HG03571 (cell line): ENCODE results near the gene PKNOX1.
"Not testable (repeated sequence)": the region's sequence is repeated elsewhere in the genome, so short reads cannot be mapped to it uniquely, and the experiment has no call there.

Experiments
- ATAC-seq: cut with Tn5 transposase; IDR thresholded peaks from one replicate; pipeline ENCODE4 v1.9.1; 2021; ENCODE audit not compliant: unreplicated experiment

PKNOX1 gene

DNA sequence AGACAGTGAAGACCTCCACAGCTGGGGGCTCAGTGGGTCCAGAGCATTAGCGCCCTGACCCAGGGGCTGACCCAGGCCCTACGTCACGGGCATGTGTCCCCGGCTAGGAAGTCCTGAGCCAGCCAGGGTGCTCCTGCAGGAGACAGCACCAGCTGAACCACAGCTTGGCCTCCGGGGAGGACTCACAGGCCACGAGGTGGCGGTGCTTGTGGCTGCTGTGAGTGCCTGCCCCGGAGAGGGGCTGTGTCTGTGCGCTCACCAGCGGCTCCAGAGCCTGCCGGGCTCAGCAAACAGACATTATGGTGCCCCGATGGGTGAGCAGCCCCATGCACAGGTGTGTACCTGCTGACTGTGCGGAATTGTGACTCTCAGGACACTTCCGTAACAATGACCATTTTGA lies 70.2 kb downstream of the PKNOX1 start:
- not testable (repeated sequence) for ATAC-seq

DNA sequence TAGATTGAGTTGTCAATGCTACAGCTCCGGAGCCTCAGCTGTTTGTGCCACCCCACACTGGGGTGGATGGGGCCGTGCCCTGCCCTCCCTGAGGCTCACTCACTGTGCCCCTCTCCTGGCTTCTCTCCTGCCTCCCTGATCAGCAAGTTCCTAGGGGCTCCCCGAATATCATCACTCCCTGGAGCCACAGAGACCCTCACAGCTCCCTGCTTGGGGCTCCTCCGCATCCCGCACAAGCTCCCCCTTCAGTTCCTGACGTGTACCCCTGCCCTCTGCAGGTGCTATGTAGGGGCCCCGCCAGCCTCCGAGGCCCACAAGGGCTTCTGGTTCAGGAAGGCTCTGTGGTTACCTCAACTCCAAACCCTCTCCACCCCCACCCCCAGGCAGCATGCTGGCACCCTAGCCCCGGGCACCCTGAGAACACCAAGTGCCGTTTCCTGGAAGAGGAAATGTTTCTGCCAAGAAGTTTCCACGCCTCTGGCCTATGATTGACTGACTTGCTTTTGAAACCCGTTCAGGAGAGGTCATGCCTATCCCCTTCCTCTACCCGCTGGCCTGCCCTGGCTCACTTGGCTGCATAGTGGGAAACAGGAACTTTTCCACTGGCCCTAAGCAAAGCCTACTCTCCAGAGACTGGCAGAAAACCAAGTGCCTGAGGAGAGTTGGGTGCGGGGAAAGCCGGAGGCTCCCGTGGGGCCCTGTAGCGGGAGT lies 71.0 kb downstream of the PKNOX1 start:
- not testable (repeated sequence) for ATAC-seq

DNA sequence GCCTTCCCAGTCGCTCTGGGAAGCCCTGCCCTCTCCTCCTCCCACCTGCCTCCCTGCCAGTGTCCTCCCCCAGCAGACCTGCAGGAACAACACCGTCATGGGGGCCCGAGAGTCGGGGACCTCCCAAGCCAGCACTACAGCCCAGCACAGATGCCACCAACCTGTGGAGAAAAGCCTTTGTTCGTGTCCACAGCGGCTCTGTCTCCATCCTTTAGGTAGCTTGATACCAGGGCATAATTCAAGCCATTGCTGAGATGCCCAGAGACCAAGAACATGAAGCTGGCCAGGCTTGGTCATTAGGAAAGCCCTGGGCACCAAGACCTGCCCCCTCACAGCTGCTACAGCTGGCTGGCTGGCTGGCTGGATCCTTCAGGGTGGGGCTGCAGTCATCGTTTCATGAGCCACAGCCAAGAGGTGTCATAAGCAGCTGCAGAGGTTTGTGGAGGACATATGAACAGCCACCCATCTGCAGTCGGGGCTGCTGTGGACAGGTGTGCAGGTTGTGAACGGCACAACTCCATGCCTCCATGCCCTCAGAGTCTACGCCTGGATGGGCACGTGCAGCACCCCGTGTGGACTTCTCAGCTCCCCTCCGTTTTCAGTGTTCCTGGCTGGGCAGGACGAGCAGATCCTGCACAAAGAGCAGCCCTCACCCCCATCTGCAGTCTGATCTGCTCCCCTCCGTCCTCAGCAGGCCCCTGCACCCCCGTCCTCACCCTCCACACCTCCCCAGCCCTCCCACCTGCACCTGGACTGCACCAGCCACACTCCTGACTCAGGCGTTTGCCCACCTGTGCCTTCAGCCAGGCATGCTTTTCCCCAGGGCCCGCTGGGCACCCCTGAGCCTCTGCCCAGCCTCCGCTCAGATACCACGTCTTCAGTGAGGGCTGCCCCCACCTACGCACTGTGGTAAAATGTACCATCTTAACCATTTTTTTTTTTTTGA lies 71.8 kb downstream of the PKNOX1 start:
- ATAC-seq = not testable (repeated sequence)

- not testable (repeated sequence) for ATAC-seq
These were observed 78.8 kb downstream of the PKNOX1 start for GRCh38 chr21:43053112-43053511.

DNA sequence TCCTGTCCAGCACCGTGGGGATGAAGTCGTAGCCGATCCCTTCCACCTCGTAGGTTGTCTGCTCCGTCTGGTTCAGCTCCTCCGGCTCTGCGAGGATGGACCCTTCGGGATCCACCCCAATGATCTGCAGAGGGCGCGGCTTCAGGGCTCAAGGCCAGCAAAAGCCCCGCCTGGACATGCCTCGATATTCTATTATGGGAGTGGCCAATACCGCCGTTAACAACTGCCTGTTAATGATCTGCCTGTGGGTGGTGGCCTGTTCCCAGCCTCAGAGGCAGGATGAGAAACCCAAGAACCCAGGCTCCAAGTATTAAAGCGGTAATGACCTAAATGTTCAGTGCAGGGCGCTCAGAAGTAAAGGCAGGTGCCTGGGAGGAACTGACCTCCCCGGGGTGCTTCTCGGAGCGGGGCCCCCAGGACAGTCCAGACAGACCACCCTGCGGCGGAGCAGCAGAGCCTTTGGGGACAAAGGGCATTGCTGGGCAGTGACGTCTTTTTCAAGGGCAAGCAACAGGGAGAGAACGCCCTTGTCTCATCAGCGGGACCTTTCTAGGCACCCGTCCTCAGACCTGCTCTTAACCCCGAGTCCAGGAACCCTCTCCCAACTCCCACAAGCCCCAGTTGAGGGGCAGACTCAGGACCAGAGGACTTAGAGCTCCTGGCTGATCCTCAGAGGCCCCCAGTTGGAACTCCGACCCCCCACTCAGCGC lies 88.7 kb downstream of the PKNOX1 start:
- not testable (repeated sequence) for ATAC-seq

GRCh38 chr21:43064265-43064917 lies 90.0 kb downstream of the PKNOX1 start:
- not testable (repeated sequence) for ATAC-seq

DNA sequence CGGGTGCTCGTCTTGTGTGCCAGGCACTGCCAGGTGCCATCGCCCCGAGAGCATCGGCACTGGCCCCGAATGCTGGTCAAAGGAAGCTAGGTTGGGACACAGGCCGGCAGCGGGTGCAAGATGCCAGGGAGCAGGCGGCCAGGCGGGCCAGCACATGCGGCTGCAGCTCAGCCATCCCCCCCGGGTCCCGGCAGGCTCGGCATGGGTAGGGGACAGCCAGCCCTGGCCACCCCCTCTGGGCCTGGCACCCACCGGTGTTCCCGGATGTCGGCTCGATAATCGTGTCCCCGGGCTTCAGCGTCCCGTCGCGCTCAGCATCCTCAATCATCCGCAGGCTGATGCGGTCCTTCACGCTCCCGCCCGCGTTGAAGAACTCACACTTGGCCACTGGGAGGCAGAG lies 91.6 kb downstream of the PKNOX1 start:
- ATAC-seq = not testable (repeated sequence)

DNA sequence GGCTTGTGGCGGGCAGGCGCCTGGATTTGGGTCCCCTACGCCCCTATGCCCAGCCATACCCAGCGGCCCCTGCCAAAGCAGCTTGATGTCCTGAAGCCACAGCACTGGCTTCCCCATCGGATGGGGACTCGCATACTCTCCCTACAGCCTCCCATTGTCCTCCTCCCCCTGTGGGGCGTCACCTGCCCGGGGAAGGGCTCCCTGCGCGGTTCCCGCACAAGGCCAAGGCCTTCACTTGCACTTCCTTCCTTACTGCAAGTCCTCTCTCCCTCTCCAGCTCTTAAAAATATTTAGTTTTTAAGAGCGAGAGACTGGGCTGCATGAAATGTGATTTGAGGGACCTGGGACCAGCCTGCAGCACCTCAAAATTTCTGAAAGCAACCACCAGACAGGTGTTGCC lies 92.3 kb downstream of the PKNOX1 start:
- ATAC-seq = not testable (repeated sequence)

DNA sequence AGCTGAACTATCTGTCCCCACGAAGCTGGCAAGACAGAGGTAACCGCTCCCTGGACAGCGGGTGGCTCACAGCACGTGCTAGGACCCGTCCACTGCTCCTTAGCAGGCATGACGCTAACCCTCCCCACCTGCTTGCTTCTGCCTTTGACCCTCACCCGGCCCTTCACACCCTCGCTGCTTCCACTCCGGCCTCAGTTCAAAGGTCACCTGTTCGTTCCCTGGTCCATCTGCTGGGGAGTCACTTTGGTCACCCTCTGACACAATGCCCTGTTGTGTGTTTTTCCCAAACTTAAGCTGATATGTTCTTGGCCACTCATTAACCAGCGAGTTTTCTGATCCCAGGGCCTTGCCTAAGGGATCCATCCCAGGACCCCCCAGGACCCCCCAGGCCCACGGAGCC lies 93.7 kb downstream of the PKNOX1 start:
- not testable (repeated sequence) for ATAC-seq

DNA sequence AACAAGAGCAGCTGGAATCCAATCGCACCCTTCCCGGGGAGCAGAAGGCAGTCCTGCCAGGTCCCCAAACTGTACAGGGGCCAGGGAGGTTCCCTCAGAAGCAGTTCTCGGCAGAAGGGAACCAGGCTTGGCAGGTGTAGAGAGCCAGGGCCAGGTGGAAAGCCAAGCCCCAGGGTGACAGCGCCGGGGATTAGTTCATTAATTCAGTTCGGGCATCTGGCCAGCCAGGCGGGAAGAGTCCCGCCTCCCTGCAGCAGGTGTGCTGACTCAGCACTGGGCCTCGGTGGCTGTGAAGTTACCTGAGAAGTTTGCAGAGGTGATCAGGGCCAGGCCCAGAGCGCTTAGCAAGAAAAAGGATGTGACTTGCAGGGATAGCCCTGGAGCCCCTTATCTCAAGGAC lies 95.3 kb downstream of the PKNOX1 start:
- ATAC-seq = not testable (repeated sequence)

DNA sequence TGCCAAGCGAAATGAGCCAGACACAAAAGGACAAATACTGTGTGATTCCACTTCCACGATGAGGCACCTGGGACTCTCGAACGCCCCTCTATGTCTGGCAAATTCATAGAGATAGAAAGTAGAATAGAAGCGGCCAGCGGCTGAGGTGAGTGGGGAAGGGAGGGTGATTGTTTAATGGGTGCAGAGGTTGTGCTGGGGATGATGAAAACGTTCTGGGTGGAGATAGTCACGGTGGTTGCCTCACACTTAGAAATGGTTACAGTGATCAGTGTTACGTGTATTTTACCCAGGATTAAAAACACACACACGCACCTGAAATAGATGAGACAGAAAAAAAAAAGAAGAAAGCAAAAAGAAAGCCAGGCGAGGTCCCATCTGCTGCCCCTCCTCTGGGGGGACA lies 98.4 kb downstream of the PKNOX1 start:
- not testable (repeated sequence) for ATAC-seq

GRCh38 chr21:43074401-43075169 lies 100.2 kb downstream of the PKNOX1 start:
- not testable (repeated sequence) for ATAC-seq

- not testable (repeated sequence) for ATAC-seq
These were observed 101.0 kb downstream of the PKNOX1 start, which contains the start of gene CBS for GRCh38 chr21:43075170-43076022. TSS of gene CBS (minus strand) at chr21:43075835. CDS start at chr21:43072193, 3,642 bp downstream.

- ATAC-seq = not testable (repeated sequence)
These were observed 101.8 kb downstream of the PKNOX1 start for GRCh38 chr21:43076023-43076637.

DNA sequence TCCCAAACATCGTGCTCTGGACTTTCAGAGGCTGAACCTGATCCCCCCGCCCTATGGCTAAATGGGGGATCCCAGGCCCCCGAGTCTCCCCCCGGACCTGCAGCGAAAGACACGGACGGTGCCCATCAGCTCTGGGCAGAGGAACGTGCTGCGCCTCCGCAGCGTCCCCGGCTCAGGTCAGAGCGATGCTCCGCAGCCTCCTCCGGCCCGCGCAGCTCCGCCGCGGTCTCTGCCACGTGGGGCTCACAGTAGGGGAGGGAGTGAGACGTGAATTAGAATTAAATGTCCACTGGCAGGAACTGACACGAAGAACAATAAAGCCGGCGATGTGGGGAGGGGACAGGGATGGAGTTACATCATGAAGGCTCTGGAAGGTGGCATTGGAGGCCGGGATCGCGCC lies 102.3 kb downstream of the PKNOX1 start:
- not testable (repeated sequence) for ATAC-seq

DNA sequence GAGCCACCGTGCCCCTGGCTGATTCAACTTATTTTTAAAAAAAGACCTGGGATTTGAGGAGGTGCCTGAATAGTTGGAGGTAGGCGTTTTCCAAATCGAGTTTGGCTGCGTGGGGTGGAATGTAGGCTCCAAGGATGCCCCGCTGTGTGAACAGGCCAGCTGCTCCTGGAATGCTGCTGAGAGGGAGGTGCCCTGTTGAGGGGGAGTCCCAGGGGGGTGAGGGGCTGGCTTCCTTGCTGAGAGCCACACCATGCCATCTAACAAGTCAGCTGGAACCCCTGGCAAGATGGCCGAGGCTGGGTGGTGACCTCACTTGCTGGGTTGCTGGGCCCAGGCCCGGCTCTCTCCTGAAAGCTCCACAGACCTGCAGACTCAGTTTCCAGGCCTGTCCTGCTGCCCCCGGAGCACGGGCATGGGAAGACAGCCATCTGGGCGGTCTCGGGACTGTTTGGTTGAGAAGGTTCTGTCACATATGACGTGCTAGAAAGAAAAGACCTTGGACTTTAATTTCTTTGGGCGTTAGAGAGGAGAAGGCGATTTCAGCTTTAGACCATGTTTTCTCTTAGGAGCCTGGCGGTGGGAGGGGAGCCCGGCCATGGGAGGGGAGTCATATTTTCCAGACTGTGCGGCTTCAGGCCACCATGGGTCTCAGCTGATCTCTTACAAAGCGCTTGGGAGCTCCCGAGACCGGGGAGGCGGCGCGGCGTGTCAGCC lies 108.4 kb downstream of the PKNOX1 start:
- not testable (repeated sequence) for ATAC-seq
